ENCODE measurements around the gene FGGY.
A peak's percentile ranks its signal among the peaks of the same experiment; 100 is the strongest.
"Not testable (repeated sequence)": the region's sequence is repeated elsewhere in the genome, so short reads cannot be mapped to it uniquely, and the experiment has no call there.

Gene FGGY

GRCh38 chr1:59720326-59721115 is 423.6 kb downstream of the FGGY start:
- DNase-seq, result no peak

DNA sequence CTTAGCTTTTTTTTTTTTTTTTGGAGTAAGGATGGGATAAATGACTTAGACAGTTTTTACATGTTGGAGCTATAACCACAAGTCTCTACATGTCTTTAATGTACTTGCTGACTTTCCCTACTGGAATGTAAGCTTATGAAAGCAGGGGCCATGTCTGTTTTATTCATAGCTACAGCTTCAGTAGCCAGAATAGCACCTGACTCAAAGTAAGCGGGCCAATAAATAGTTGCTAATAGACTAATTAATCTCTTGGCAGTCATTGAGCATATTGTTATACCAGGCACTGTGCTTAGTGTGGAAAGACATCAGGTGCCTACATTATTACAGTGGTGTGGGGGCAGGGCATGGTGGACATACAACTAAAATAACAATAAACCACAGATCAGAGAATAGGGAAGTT is 433.4 kb downstream of the FGGY start:
- DNase-seq, result no peak

DNA sequence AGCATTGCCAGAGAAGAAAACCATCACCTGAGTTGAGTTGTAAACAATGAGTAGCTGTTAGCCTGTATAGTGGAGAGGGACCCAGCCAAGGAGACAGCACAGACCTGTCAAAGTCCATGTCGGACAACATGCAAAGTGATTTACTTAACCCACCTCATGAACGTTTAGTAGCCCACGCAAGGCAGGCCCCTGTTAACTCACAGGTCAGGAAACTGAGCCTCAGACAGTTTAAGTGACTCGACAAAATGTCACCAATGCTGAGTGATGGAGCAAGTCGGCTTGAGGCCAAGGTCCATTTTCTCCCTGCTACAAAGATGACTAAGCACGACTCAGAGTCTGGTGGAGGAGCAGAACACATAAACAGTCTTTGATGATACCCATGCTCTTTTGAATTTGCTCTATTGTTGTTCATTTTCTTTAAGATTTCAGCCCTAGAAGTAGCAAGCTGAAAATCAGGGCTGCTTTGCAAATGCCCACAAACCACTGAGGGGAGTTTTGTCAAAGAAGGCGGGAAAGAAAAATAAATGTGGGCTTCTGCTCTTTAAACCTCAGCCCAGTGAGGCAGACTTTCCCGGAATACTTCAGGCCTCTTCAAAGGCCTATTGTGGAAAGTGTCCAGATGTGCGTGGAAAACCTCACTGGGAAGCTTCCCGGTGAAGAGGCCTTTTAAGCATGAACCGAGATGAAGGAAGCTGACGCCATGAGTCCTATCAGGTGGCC is 434.0 kb downstream of the FGGY start:
- DNase-seq, result no peak

DNA sequence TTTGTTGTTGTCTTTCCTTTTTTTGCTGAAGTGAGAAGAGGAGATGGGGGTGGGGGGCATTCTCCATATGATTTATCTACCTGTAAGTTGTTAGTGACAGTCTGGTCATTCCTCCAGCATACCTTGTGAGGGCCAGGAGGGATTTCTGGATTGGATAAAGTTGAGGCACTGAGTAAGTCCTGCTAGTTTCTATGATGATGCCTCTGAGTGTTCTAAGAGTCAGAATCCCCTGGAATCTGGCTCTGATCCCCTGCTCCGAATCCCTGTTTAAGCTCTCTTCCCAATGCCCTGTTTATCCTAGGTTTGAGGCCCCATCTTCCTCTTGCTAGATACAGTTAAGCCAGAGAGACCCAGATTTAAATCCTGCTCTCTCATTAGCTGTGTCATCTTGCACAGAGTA is 434.7 kb downstream of the FGGY start:
- DNase-seq, result no peak

DNA sequence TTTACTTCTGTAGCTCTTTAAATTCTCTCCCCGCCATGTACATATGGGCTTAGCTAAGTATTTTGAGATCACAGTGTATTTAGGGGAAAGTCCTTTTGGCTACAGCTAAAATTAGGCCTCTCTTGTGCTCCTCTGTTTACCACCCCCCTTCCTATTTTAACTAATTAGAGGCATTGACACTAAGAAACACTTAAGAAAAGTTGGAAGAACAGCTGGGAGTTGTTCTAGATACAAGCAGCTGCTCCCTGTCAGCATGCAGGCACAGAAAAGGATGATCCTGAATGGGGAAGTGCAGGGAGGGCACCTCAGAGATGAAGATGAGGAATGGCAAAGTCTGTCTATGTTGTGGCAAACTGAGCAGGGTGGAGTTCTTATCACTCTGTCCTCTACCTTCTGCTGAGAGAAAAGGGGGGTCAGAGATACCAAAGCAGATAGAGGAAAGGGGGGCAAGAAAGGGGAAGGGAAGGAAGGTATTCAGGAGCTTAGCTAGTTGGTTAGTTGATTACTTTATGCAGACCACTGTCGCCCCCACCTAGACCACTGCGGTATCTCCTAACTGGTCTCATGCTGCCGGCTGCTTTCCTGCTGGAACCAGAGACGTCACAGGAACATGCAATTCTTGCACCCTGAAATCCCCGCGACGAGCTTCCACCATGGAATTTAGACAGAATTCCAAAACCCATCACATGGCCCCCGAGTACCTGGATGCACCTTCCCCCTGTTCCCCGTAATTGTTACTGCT is 435.5 kb downstream of the FGGY start:
- DNase-seq, result no peak

- no peak for DNase-seq
Measured at GRCh38 chr1:59733443-59734141, 436.7 kb downstream of the FGGY start.

DNA sequence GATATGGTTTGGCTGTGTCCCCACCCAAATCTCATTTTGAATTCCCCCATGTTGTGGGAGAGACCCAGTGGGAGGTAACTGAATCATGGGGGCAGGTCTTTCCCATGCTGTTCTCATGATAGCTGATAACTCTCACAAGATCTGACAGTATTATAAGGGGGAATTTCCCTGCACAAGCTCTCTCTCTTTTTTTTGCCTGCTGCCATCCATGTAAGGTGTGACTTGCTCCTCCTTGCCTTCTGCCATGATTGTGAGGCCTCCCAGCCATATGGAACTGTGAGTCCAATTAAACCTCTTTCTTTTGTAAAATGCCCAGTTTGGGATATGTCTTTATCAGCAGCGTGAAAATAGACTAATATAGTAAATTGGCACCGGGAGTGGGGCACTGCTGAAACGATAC is 439.0 kb downstream of the FGGY start:
- not testable (repeated sequence) for DNase-seq

GRCh38 chr1:59736744-59737143 is 439.9 kb downstream of the FGGY start:
- DNase-seq, result no peak

- DNase-seq, result no peak
Measured at GRCh38 chr1:59737638-59738037, 440.7 kb downstream of the FGGY start.

DNA sequence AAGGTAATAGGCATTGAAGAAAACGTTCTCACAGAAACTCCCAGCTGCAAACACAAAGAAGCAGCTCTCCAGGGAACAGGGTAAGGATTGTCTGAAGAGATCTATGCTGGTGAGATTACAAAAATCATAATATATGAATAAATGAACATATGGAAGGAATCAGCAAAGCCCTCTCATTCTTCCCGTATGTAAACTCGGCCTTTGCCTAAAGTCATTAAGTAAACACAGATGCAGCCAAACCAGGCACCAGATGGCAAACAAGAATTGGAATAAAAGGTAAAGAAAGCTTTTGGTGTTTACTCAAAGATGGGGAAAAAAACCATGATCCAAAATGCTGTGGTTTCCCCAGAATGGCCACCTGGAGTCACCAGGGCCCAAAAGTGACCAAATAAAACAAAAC is 441.3 kb downstream of the FGGY start:
- DNase-seq, result peak; percentile 81

GRCh38 chr1:59738591-59739015 is 441.7 kb downstream of the FGGY start:
- DNase-seq, result no peak

GRCh38 chr1:59739111-59739510 is 442.2 kb downstream of the FGGY start:
- no peak for DNase-seq

- no peak for DNase-seq
Measured at GRCh38 chr1:59742526-59742925, 445.6 kb downstream of the FGGY start.

DNA sequence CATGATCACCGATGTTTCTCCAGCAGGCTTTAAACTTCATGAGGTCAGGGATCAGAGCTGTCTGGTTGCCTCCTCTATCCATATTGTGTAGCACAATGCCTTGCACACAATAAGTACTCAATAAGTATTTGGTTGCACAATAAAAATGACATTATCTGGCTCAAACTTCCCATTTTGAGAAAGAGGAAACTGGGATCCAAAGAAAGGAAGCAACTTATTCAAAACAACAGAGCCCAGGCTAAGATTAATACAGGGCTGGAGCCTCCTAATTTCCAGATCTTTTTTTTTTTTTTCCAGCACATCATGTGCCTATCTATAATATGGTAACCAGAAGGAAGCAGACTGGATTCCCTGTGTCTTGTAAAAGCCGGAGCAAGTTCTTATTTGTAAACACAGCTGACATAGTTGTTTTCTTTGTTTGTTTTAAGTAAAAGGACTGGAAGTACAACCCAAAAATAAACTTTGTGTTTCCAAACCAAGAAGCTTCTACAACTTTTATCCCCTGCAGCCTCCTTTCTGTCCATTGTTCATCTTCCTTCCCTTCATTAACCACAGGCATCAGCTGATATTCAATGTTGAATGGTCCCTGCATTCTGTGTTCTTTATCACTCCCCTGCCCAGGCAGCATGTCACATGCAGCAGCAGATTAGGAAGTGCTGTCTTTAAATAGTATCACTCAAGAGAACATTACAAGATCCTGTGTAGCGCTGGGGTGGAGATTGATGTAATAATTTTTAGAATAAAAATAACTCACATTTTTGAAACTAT is 446.6 kb downstream of the FGGY start:
- DNase-seq, result no peak

DNA sequence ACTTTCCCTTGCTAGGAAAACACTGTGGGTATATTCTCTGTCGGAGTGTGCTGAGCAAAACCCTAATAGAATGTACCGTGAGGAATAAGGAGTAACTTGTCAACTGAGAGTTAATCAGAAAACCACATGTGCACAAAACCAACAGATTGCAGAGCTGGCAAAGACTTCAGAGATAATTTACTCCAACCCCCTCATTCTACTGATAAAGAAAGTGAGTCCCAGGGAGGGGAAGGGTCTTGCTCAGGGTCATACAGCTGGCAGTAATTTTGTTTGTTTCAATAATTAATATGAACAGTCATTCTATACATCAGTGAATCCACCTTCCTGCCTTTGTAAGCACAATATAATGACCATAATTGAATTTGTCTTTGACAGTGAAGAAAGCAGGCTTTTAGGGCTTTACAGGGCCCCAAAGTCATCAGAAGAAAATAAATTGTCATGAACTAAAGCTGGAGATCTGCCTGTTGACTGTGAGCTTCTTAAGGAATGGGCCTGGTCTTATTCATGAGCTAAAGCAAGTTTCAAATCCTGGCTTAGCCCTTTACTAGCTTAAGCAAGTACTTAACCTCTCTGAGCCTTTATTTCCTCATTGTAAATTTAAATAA is 450.6 kb downstream of the FGGY start:
- no peak for DNase-seq

DNA sequence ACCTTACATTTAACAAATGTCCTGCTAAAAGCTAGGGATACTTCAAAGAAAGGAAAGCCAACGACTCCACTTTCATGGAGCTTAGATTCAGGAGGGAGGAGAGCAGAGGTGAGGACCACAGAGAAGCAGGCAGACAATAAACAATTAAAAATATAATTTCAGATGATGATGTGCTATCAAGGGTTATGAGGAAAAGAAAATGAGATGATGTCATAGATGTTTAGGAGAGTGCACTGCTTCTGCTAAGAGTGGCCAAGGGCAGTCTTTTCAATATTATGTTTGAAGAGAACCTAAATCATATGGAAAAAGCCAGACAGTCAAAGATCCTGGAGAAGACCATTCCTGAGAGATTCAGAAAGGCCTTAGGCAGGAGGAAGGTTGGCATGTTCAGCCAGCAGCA is 451.2 kb downstream of the FGGY start:
- no peak for DNase-seq

GRCh38 chr1:59750328-59751003 is 453.6 kb downstream of the FGGY start:
- no peak for DNase-seq

- DNase-seq, result no peak
Measured at GRCh38 chr1:59751004-59751395, 454.1 kb downstream of the FGGY start.

GRCh38 chr1:59751801-59752200 is 454.9 kb downstream of the FGGY start:
- no peak for DNase-seq

GRCh38 chr1:59752556-59753414 is 455.9 kb downstream of the FGGY start:
- no peak for DNase-seq
